WERI-Rb-1 (cell line): ENCODE measurements around the gene WDR5B.

Experiments
- DNase-seq: peaks from one replicate; pipeline ENCODE4 v3.0.0-alpha.2; 2020
- H3K27ac ChIP-seq: fragments of 250-450 bp; sonication (Bioruptor Pico); 2 replicates; pipeline ENCODE4 v1.5.1; 2020; ENCODE audit warnings: mild to moderate bottlenecking, moderate library complexity
- H3K27me3 ChIP-seq: fragments of 250-450 bp; sonication (Bioruptor Pico); 2 replicates; pipeline ENCODE4 v1.5.1; 2021; ENCODE audit warnings: mild to moderate bottlenecking, low read depth, moderate library complexity; ENCODE audit not compliant: insufficient read depth, severe bottlenecking
- H3K36me3 ChIP-seq: fragments of 250-450 bp; sonication (Bioruptor Pico); 2 replicates; pipeline ENCODE4 v1.5.1; 2020; ENCODE audit warnings: mild to moderate bottlenecking, moderate library complexity
- H3K4me3 ChIP-seq: 2 replicates; pipeline ENCODE4 v1.5.1; 2011; ENCODE audit warnings: low read depth, mild to moderate bottlenecking, control low read depth, low read length
- H3K9me3 ChIP-seq: fragments of 250-450 bp; sonication (Bioruptor Pico); 2 replicates; pipeline ENCODE4 v1.5.1; 2021; ENCODE audit warnings: mild to moderate bottlenecking, moderate library complexity; ENCODE audit not compliant: severe bottlenecking
- TF ChIP-seq, protein P1 (sequence below): IDR thresholded peaks from 2 replicates; pipeline ENCODE4 v1.5.1; 2011; ENCODE audit warnings: low read depth, mild to moderate bottlenecking, control low read depth, inconsistent platforms, low read length

The WDR5B gene

DNA sequence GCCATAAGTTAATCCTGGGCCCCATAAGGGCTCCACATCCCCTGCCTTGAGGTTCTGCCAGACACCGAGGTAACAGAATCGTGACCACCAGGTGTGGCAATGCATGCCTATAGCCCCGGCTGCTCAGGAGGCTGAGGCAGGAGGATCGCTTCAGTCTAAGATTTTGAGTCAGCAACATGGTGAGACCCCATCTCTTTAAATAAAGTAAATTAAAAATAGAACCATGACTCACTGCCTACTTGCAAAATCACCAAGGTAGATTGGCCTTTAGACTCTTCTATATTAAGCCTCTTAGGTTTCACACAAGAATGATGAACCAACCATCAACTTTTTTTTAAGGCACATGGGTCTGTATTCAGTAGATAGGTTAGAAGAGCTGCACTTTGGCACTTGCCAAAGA, 9.7 kb downstream of the WDR5B start:
- Histone ChIP-seq H3K9me3 (no peaks in the 10 kb centered on the region), H3K36me3 (peaks cover 29% of the 10 kb centered on the region), H3K27ac (no peak overlapping the region), H3K27me3 (no peaks in the 10 kb centered on the region), H3K4me3 (no peak overlapping the region)
- no peak for DNase-seq
- TF ChIP-seq, protein P1, sequence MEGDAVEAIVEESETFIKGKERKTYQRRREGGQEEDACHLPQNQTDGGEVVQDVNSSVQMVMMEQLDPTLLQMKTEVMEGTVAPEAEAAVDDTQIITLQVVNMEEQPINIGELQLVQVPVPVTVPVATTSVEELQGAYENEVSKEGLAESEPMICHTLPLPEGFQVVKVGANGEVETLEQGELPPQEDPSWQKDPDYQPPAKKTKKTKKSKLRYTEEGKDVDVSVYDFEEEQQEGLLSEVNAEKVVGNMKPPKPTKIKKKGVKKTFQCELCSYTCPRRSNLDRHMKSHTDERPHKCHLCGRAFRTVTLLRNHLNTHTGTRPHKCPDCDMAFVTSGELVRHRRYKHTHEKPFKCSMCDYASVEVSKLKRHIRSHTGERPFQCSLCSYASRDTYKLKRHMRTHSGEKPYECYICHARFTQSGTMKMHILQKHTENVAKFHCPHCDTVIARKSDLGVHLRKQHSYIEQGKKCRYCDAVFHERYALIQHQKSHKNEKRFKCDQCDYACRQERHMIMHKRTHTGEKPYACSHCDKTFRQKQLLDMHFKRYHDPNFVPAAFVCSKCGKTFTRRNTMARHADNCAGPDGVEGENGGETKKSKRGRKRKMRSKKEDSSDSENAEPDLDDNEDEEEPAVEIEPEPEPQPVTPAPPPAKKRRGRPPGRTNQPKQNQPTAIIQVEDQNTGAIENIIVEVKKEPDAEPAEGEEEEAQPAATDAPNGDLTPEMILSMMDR, result no peak

DNA sequence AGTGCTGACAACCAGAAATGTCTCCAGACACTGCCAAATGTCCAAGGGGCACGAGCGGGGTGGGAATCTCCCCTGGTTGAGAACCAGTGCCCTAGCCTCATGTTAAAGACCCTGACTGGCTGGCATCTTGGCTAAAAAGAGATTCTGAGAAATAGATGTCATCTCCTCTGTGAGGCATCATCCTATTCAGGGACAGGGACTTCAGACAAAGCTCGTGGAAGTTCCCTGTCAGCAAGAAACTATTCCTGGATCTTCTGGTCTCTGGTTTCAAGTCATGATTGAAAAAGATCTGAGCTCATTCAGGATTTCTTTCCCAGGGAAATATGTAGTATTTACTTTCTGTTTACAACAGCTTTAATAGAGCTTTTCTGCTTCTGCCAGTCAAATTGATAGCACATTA, 10.8 kb downstream of the WDR5B start:
- H3K4me3 ChIP-seq, result no peak overlapping the region
- H3K27ac ChIP-seq, result no peak overlapping the region
- no peaks in the 10 kb centered on the region for H3K9me3 ChIP-seq
- DNase-seq, result no peak
- peaks cover 22% of the 10 kb centered on the region for H3K36me3 ChIP-seq
- TF ChIP-seq, protein P1, result no peak
- H3K27me3 ChIP-seq, result no peaks in the 10 kb centered on the region

DNA sequence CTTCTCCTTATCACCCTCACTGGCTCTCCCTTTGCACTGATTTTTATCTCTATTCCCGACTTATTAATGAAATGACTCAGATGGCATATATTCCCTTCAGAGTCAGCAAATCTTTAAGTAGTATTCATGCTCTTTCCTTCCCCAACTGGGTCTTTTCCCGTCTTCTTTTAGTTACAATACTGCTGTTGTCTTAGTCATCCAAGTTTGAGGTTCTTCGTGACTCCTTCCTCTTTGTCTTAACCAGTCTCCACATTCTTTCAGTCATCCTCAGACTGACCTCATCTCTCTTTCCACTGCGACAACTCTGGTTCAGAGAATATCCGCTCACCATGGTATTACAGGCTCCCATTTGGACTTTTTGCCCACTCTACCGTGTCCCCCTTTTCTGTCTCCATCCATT, 12.4 kb downstream of the WDR5B start:
- TF ChIP-seq, protein P1, result no peak
- DNase-seq, result no peak
- Histone ChIP-seq H3K27ac (no peak overlapping the region), H3K27me3 (no peaks in the 10 kb centered on the region), H3K9me3 (peaks cover 2% of the 10 kb centered on the region), H3K4me3 (no peak overlapping the region), H3K36me3 (peaks cover 22% of the 10 kb centered on the region)

DNA sequence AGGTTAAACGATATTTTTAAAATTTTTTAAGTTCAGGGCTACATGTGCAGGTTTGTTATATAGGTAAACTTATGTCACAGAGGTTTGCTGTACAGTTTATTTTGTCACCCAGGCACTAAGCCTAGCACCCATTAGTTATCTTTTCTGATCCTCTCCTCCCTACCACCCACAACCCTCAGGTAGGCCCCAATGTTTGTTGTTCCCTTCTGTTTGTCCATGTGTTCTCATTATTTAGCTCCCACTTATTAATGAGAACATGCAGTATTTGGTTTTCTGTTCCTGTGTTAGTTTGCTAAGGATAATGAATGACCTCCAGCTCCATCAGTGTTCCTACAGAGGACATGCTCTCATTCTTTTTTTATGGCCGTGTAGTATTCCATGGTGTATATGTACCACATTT, 16.9 kb downstream of the WDR5B start:
- Histone ChIP-seq H3K9me3 (peaks cover 2% of the 10 kb centered on the region), H3K27ac (no peak overlapping the region), H3K36me3 (peaks cover under 1% of the 10 kb centered on the region; the same call in 1 of the 2 replicates), H3K4me3 (no peak overlapping the region), H3K27me3 (no peaks in the 10 kb centered on the region)
- TF ChIP-seq, protein P1, result no peak
- DNase-seq, result no peak

DNA sequence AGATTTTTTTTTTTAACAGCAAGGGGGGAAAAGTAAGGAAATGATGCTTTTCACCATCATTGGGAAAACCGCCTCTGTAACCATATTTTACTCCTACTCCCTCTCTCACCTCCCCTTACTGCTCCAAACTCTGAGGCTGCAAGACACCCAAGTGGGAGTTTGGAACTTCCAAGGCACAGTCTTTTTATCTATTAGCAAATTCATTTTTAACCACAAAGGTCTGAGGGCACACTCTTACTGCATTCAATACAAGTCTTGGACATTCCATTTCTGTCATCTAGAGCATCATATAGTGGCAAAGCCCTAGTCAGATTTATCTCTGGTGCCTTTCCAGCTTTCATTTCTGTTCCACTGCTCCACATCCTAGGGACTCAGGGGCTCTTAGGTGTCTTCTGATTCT, 18.7 kb downstream of the WDR5B start:
- Histone ChIP-seq H3K27ac (no peak overlapping the region), H3K27me3 (no peaks in the 10 kb centered on the region), H3K4me3 (no peak overlapping the region), H3K9me3 (peaks cover 2% of the 10 kb centered on the region), H3K36me3 (peaks cover 4% of the 10 kb centered on the region; the same call in 1 of the 2 replicates)
- TF ChIP-seq, protein P1, result no peak
- no peak for DNase-seq

DNA sequence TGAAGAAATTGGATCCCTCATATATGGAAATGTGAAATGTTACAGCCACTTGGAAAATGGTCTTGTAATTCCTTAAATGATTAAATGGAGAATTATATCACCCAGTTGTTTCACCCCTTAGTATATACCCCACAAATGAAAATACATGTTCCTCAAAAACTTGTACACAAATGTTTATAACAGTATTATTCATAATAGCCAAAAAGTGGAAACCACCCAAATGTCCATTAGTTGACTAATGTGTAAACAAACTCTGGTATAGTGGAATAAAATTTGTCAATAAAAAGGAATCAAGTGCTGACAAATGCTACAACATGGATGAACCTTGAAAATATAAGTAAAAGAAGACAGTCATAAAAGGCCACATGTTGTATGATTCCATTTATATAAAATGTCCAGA, 19.4 kb downstream of the WDR5B start:
- peaks cover 4% of the 10 kb centered on the region; the same call in 1 of the 2 replicates for H3K36me3 ChIP-seq
- peaks cover 2% of the 10 kb centered on the region for H3K9me3 ChIP-seq
- no peak for DNase-seq
- H3K4me3 ChIP-seq, result no peak overlapping the region
- H3K27ac ChIP-seq, result no peak overlapping the region
- H3K27me3 ChIP-seq, result no peaks in the 10 kb centered on the region
- TF ChIP-seq, protein P1, result no peak
